Endothelial cell of umbilical vein (primary cell): ENCODE data around the gene KHSRP. TPM values are rescaled to one million over a fixed set of nuclear protein-coding genes. Genes with fewer than 3 reads are reported as not detected.

Source experiments
- BruUV-seq: library from RNA; stranded (reverse); fragments of 400-500 nt; replicated peaks from 2 replicates; lab custom pipeline; 2021; lab: Mats Ljungman, UMichigan
- CTCF ChIA-PET: fragments of 300-600, 350-600 bp; sonication (Branson Sonifier 250); formaldehyde crosslinking; loops from one replicate; lab custom pipeline; 2021; ENCODE audit warnings: antibody characterized with exemption, inconsistent platforms; lab: Charles Lee
- POLR2A ChIA-PET: fragments of 300-600, 350-600 bp; sonication (Branson Sonifier 250); formaldehyde crosslinking; loops from one replicate; lab custom pipeline; 2021; ENCODE audit warnings: antibody characterized with exemption, inconsistent platforms; lab: Charles Lee
- DNase-seq: peaks from one replicate; pipeline ENCODE4 v3.0.0-alpha.2; 2011; ENCODE audit warnings: low read depth, low spot score
- FAIRE-seq: peaks from 2 replicates; lab custom pipeline; 2011; peaks lifted over from hg19 to GRCh38; lab: Jason Lieb, UNC
- H2AFZ ChIP-seq: 2 replicates; pipeline ENCODE4 v1.6.0; 2012; ENCODE audit warnings: low read depth, low read length, control low read depth, inconsistent platforms
- H3K27ac ChIP-seq: 2 replicates; pipeline ENCODE4 v1.5.1; 2011; ENCODE audit warnings: low read depth, mild to moderate bottlenecking, control low read depth, low read length, moderate library complexity; ENCODE audit not compliant: insufficient read depth
- H3K27me3 ChIP-seq, 2 experiments: 2 replicates each; pipeline versions ENCODE4 v1.6.0 to v1.6.1; 2011; ENCODE audit warnings: low read length in 2 of 2, mixed read lengths in 1 of 2; ENCODE audit not compliant: control insufficient read depth in 2 of 2, insufficient read depth in 2 of 2
- H3K36me3 ChIP-seq, 2 experiments: 2 replicates in 1 of 2; 3 replicates in 1 of 2; pipeline ENCODE4 v1.5.1; 2011; ENCODE audit warnings: low read length in 2 of 2, mild to moderate bottlenecking in 1 of 2, moderate library complexity in 1 of 2; ENCODE audit not compliant: control insufficient read depth in 2 of 2, insufficient read depth in 2 of 2; ENCODE audit errors: extremely low read depth in 1 of 2
- H3K4me1 ChIP-seq: 3 replicates; pipeline ENCODE4 v1.5.1; 2011; ENCODE audit warnings: mild to moderate bottlenecking, low read length; ENCODE audit not compliant: control insufficient read depth, insufficient read depth; ENCODE audit errors: extremely low read depth
- H3K4me2 ChIP-seq: 2 replicates; pipeline ENCODE4 v1.6.1; 2011; ENCODE audit warnings: low read length, control low read depth, mixed read lengths; ENCODE audit not compliant: insufficient read depth
- H3K4me3 ChIP-seq, 3 experiments: fragments of 200-600 bp in 1 of 3; sonication (generic), shearing (Covaris generic) in 1 of 3; replicated peaks in 1 of 3; 2 replicates each; pipeline ENCODE4 v1.5.1; 2011 to 2016; ENCODE audit warnings: control low read depth in 3 of 3, low read length in 3 of 3, mild to moderate bottlenecking in 2 of 3, inconsistent platforms in 1 of 3, low read depth in 1 of 3, moderate library complexity in 1 of 3; ENCODE audit not compliant: insufficient read depth in 1 of 3
- H3K79me2 ChIP-seq: 2 replicates; pipeline ENCODE4 v1.6.0; 2012; ENCODE audit warnings: low read length, inconsistent platforms; ENCODE audit not compliant: control insufficient read depth, insufficient read depth
- H3K9ac ChIP-seq: replicated peaks from 2 replicates; pipeline ENCODE3; 2011; ENCODE audit warnings: low read length, control low read depth; ENCODE audit not compliant: insufficient read depth; ENCODE audit errors: extremely low read depth
- H3K9me1 ChIP-seq: replicated peaks from 3 replicates; pipeline ENCODE4 v1.6.0; 2011; ENCODE audit warnings: mild to moderate bottlenecking, low read length; ENCODE audit not compliant: control insufficient read depth, insufficient read depth; ENCODE audit errors: extremely low read depth
- H3K9me3 ChIP-seq: replicated peaks from 2 replicates; pipeline ENCODE4 v1.5.1; 2012; ENCODE audit warnings: low read length, inconsistent platforms; ENCODE audit not compliant: control insufficient read depth, insufficient read depth
- H4K20me1 ChIP-seq: replicated peaks from 2 replicates; pipeline ENCODE3; 2011; ENCODE audit warnings: mild to moderate bottlenecking, low read length; ENCODE audit not compliant: control insufficient read depth, insufficient read depth; ENCODE audit errors: extremely low read depth
- CTCF ChIP-seq, 2 donors: IDR thresholded peaks; 1 replicate in 1 of 2; 2 replicates in 1 of 2; pipeline ENCODE4 v1.5.1; 2011; ENCODE audit warnings: low read length in 2 of 2, mild to moderate bottlenecking in 2 of 2, moderate library complexity in 2 of 2, control low read depth in 1 of 2, inconsistent platforms in 1 of 2, low read depth in 1 of 2; ENCODE audit not compliant: insufficient read depth in 1 of 2; ENCODE audit errors: extremely low read depth in 1 of 2
- EZH2 ChIP-seq: IDR thresholded peaks from 2 replicates; pipeline ENCODE4 v1.6.1; 2012; ENCODE audit warnings: borderline replicate concordance, low read depth, mild to moderate bottlenecking, moderate library complexity, low read length, inconsistent platforms; ENCODE audit not compliant: severe bottlenecking
- FOS ChIP-seq: IDR thresholded peaks from 2 replicates; pipeline ENCODE4 v1.6.1; 2011; ENCODE audit warnings: mild to moderate bottlenecking, low read length, moderate library complexity, borderline replicate concordance; ENCODE audit not compliant: insufficient read depth
- GATA2 ChIP-seq: IDR thresholded peaks from 2 replicates; pipeline ENCODE4 v1.7.0; 2011; ENCODE audit warnings: low read depth, mild to moderate bottlenecking, moderate library complexity, mixed read lengths, low read length; ENCODE audit not compliant: insufficient read length, insufficient read depth
- JUN ChIP-seq: IDR thresholded peaks from 2 replicates; pipeline ENCODE4 v1.6.1; 2011; ENCODE audit warnings: borderline replicate concordance, low read depth; ENCODE audit not compliant: insufficient read length, insufficient read depth
- MAX ChIP-seq: IDR thresholded peaks from 2 replicates; pipeline ENCODE4 v1.6.1; 2011; ENCODE audit not compliant: insufficient read depth, insufficient read length
- MYC ChIP-seq: IDR thresholded peaks from one replicate; pipeline ENCODE4 v1.6.1; 2011; ENCODE audit warnings: mild to moderate bottlenecking, low read depth, low read length
- POLR2A ChIP-seq: IDR thresholded peaks from 2 replicates; pipeline ENCODE4 v1.6.1; 2012; ENCODE audit warnings: low read depth, mild to moderate bottlenecking, control low read depth, low read length
- POLR2AphosphoS5 ChIP-seq: IDR thresholded peaks from 2 replicates; pipeline ENCODE4 v1.6.1; 2012; ENCODE audit warnings: low read depth, mild to moderate bottlenecking, control low read depth, low read length, moderate library complexity; ENCODE audit not compliant: insufficient read depth
- dilution Hi-C: fragments of 300-500 bp; cut with MboI; formaldehyde crosslinking; loops from one replicate; pipeline ENCODE4 v1.15.0; 2019; ENCODE audit warnings: low sequenced_read_pairs; ENCODE audit not compliant: extremely low pct_ligation_motif_present
- intact Hi-C: fragments of 100-400 bp; cut with micrococcal nuclease; formaldehyde crosslinking; loops from one replicate; pipeline ENCODE4 v1.10.0; 2022
- polyA plus RNA-seq, 4 experiments: library from polyadenylated mRNA; depleted of rRNA in 3 of 4; stranded (reverse) in 3 of 4; unstranded in 1 of 4; fragments of >200 nt; gene quantifications; 2 replicates each; pipeline versions ENCODE4 v1.2.1 to v1.2.3, GENCODE V29; 2011 to 2012; ENCODE audit warnings: missing spikeins in 1 of 4
- total RNA-seq: library from RNA; stranded (reverse); gene quantifications from 2 replicates; pipeline ENCODE4 v1.2.3, GENCODE V29; 2021

The KHSRP gene
- total and polyA plus RNA-seq, 2 donors (not counting 3 experiments of a cell fraction or from before 2014, with no cell fraction given), result 98.3 to 372 TPM

- Histone ChIP-seq H3K27me3 (no peaks in the 10 kb centered on the region), H4K20me1 (no peaks in the 10 kb centered on the region), H3K9me3 (no peaks in the 10 kb centered on the region), H3K4me1 (no peaks in the 10 kb centered on the region), H3K9me1 (no peaks in the 10 kb centered on the region), H3K79me2 (no peaks in the 10 kb centered on the region), H3K4me2 (no peak overlapping the region), H3K27ac (no peak overlapping the region), H3K9ac (no peak overlapping the region), H2AFZ (no peak overlapping the region), H3K4me3 (no peak overlapping the region), H3K36me3 (peaks cover 15 to 56% of the 10 kb centered on the region in 2 experiments)
- BruUV-seq, result no TSS peak
- ChIA-PET CTCF (no interaction called here), POLR2A (interaction anchor here (0.6 kb wide), 1 partner anchor 1236 kb away, joined by 5 read pairs; no protein-coding TSS in a partner anchor)
- FAIRE-seq, result no peak
- intact Hi-C loops (no loop called here), dilution Hi-C loops (no loop called here)
- TF ChIP-seq POLR2A, result no peak
- no peak for TF ChIP-seq POLR2AphosphoS5
- TF ChIP-seq MAX, result no peak
- no peak for TF ChIP-seq GATA2
- no peak for TF ChIP-seq JUN
- TF ChIP-seq MYC, result no peak
- TF ChIP-seq FOS, result no peak
- no peak for TF ChIP-seq CTCF (IDR thresholded peaks at IDR 0.05; ENCODE audit: extremely low read depth in 1 of 2, insufficient read depth in 1 of 2, low read depth in 1 of 2, low read length in 2 of 2)
- TF ChIP-seq EZH2, result no peak
- DNase-seq, result no peak
Observed at GRCh38 chr19:6383188-6383587, 41.4 kb downstream of the KHSRP start.
